BE2C (cell line): Measurements from ENCODE around the gene PARS2.

Experiments used
- DNase-seq: peaks from one replicate; pipeline ENCODE4 v3.0.0-alpha.2; 2020
- H3K27me3 ChIP-seq: fragments of 250-450 bp; sonication (Bioruptor Pico); 2 replicates; pipeline ENCODE4 v1.5.1; 2020; ENCODE audit warnings: mild to moderate bottlenecking
- H3K36me3 ChIP-seq: fragments of 250-450 bp; sonication (Bioruptor Pico); 2 replicates; pipeline ENCODE4 v1.5.1; 2020; ENCODE audit warnings: mild to moderate bottlenecking
- H3K4me1 ChIP-seq: fragments of 250-450 bp; sonication (Bioruptor Pico); 2 replicates; pipeline ENCODE4 v1.5.1; 2020
- H3K4me3 ChIP-seq: 2 replicates; pipeline ENCODE4 v1.5.1; 2011; ENCODE audit warnings: low read depth, low read length
- H3K9me3 ChIP-seq: fragments of 250-450 bp; sonication (Bioruptor Pico); 2 replicates; pipeline ENCODE4 v1.5.1; 2020
- CTCF ChIP-seq: IDR thresholded peaks from 2 replicates; pipeline ENCODE4 v1.5.1; 2012; ENCODE audit warnings: mild to moderate bottlenecking, low read depth, low read length

PARS2 gene

GRCh38 chr1:54768093-54768492 lies 3.8 kb upstream of the PARS2 start:
- no peaks in the 10 kb centered on the region for H3K36me3 ChIP-seq
- peak; percentile 15 for DNase-seq
- H3K4me1 ChIP-seq, result no peaks in the 10 kb centered on the region; the same call in 1 of the 2 replicates
- no peak overlapping the region for H3K4me3 ChIP-seq
- TF ChIP-seq CTCF, result peak; percentile 22; the same call in 1 of the 2 replicates
- H3K27me3 ChIP-seq, result no peaks in the 10 kb centered on the region
- H3K9me3 ChIP-seq, result no peaks in the 10 kb centered on the region

DNA sequence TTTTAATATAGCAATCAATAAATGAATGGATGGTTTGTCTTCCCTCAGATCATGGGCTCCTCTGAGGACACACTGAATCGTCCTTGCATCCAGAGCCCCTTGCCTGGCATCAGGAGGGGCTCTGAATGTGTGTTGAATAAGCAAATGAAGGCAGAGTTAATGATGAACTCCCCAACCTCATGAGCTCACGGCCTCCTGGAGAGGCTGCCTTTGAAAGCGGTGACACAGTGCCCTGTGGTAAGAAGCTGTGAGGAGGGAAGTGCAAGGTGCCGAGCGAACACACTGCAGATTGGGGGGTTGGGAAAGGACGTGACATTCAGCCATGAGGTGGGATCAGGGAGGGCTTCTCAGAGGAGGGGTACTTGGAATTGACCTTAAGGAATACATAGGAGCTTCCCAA lies 3.2 kb upstream of the PARS2 start:
- Histone ChIP-seq H3K4me1 (no peaks in the 10 kb centered on the region; the same call in 1 of the 2 replicates), H3K4me3 (no peak overlapping the region), H3K36me3 (no peaks in the 10 kb centered on the region), H3K9me3 (no peaks in the 10 kb centered on the region), H3K27me3 (no peaks in the 10 kb centered on the region)
- no peak for TF ChIP-seq CTCF
- DNase-seq, result no peak

- no peak for TF ChIP-seq CTCF
- H3K27me3 ChIP-seq, result no peaks in the 10 kb centered on the region
- no peaks in the 10 kb centered on the region for H3K9me3 ChIP-seq
- no peak for DNase-seq
- no peak overlapping the region for H3K4me3 ChIP-seq
- H3K4me1 ChIP-seq, result no peaks in the 10 kb centered on the region; the same call in 1 of the 2 replicates
- H3K36me3 ChIP-seq, result no peaks in the 10 kb centered on the region
These were observed 2.4 kb upstream of the PARS2 start for GRCh38 chr1:54766726-54767125.

DNA sequence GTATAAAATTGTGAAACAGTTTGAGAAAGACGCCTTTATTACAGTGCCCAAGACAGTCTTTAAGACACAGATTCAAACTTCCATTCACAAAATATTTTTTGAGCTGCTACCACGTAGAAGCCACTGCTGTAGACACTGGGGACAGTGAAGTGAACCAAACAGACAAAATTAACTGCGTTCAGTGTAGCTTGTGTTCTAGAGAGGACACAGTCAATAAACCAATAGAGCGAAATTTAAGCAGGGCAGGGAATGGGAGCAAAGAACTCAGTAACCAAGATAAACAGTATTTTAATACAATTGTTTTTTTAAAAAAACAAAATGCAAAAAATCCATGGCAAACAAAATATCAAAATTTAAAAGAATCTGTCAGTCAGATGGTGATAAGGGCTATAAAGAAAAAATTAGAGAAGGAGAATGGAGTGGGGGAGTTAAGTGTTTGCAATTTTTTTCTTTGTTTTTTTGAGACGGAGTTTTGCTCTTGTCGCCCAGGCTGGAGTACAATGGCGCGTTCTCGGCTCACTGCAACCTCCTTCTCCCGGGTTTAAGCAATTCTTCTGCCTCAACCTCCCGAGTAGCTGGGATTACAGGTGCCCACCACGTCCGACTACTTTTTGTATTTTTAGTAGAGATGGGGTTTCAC lies 719 bp upstream of the PARS2 start:
- DNase-seq, result no peak
- no peaks in the 10 kb centered on the region for H3K9me3 ChIP-seq
- no peaks in the 10 kb centered on the region for H3K36me3 ChIP-seq
- no peaks in the 10 kb centered on the region for H3K27me3 ChIP-seq
- H3K4me3 ChIP-seq, result peak overlapping the region; percentile 71
- TF ChIP-seq CTCF, result no peak
- no peaks in the 10 kb centered on the region; the same call in 1 of the 2 replicates for H3K4me1 ChIP-seq

DNA sequence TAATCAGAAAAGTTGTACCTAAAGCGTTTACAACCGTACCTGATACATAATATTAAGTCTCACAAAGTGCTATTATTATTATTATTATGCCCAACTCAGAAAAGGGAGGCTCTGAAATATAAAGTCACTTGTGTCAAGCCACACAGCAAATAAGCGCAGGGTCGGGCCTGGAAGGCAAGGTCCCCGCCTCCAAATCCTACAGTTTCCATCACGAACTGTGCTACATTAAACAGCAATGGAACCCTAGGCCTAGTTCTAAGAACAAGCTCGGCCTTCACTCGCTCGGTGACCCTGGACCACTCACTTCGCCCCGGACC lies 549 bp downstream of the PARS2 start:
- DNase-seq, result no peak
- H3K4me3 ChIP-seq, result peak overlapping the region; percentile 82
- no peaks in the 10 kb centered on the region for H3K36me3 ChIP-seq
- no peaks in the 10 kb centered on the region for H3K27me3 ChIP-seq
- no peaks in the 10 kb centered on the region; the same call in 1 of the 2 replicates for H3K4me1 ChIP-seq
- TF ChIP-seq CTCF, result no peak
- no peaks in the 10 kb centered on the region for H3K9me3 ChIP-seq

- no peaks in the 10 kb centered on the region for H3K27me3 ChIP-seq
- TF ChIP-seq CTCF, result no peak
- H3K36me3 ChIP-seq, result no peaks in the 10 kb centered on the region
- no peak overlapping the region for H3K4me3 ChIP-seq
- no peaks in the 10 kb centered on the region for H3K4me1 ChIP-seq
- H3K9me3 ChIP-seq, result no peaks in the 10 kb centered on the region
- no peak for DNase-seq
These were observed 5.5 kb downstream of the PARS2 start for GRCh38 chr1:54758678-54759348.
